Measurements from ENCODE around the gene GRB10.

GRB10 gene

DNA sequence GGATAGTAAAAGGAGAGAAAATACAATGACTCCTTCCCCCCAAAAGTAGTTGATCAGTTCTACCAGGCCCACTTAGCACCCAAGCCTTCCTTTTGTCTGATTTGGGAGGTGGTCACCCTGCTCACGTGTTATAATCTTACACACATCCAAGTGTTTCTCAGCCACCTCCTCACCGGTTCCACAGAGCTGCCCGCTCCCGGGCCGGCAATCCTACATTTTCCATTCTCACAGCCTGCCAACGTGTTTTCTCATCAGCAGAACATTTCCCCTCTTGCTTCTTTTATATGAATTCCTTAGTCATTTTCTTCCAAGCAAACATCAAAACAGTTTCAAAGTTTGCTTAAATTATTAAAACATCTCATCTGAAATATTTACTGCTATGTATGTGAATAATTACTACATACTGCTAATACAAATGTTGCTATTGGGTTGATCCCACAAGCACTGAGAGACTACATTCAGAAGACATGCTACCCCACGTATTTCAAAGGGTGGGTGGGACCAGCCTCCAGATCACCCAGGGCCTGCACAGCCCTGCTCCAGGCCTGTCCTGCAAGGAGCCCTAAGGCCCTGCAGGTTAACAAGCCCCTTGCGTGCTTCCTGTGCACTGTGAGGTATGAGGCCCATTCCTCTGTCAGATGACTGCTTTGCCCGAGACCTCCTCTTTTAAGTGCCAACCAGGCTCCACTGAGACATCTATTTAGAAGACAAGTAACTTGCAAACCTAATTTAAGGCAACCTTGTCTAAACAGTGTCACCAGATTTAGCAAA, 75.3 kb downstream of the GRB10 start:
- Mint-ChIP-seq H3K27me3 (ENCODE audit: low read depth, poor library complexity) (no peaks in the 10 kb centered on the region), H3K4me3 (no peak overlapping the region), H3K36me3 (ENCODE audit: low read depth) (peaks cover 23% of the 10 kb centered on the region), H3K9me3 (no peaks in the 10 kb centered on the region), H3K4me1 (peaks cover 43% of the 10 kb centered on the region), H3K27ac (peak overlapping the region; percentile 32)
- no peak for DNase-seq
- TF ChIP-seq CTCF (IDR thresholded peaks at IDR 0.05) = no peak

GRCh38 chr7:50706469-50706937, 76.2 kb downstream of the GRB10 start:
- peaks cover 34% of the 10 kb centered on the region for H3K4me1 Mint-ChIP-seq
- H3K27ac Mint-ChIP-seq = no peak overlapping the region
- no peaks in the 10 kb centered on the region for H3K27me3 Mint-ChIP-seq (ENCODE audit: low read depth, poor library complexity)
- H3K4me3 Mint-ChIP-seq = no peak overlapping the region
- peaks cover 27% of the 10 kb centered on the region for H3K36me3 Mint-ChIP-seq (ENCODE audit: low read depth)
- DNase-seq = no peak
- no peaks in the 10 kb centered on the region for H3K9me3 Mint-ChIP-seq
- no peak for TF ChIP-seq CTCF (IDR thresholded peaks at IDR 0.05)

DNA sequence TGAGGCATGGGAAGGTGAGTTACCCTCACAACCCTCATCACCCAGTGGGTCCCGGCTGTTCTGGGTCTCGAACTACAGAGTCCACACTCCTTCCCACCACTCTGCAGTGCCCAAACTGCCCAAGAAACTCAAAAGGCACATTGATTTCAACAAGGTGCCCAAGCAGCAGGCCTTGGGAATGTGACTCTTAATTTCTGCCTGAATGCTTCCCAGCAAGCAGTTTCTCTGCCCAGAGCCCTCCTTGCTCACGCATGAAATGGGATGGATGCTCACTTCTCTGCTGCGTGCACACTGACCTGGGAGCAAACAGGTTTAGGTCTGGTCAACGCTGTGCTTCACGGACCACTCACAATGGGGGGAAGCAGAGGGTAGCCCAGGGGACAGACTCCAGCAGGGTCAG, 77.9 kb downstream of the GRB10 start:
- Mint-ChIP-seq H3K4me3 (no peak overlapping the region), H3K27ac (no peak overlapping the region), H3K27me3 (ENCODE audit: low read depth, poor library complexity) (no peaks in the 10 kb centered on the region), H3K36me3 (ENCODE audit: low read depth) (peaks cover 37% of the 10 kb centered on the region), H3K9me3 (no peaks in the 10 kb centered on the region), H3K4me1 (peaks cover 22% of the 10 kb centered on the region)
- no peak for DNase-seq
- TF ChIP-seq CTCF (IDR thresholded peaks at IDR 0.05) = no peak

DNA sequence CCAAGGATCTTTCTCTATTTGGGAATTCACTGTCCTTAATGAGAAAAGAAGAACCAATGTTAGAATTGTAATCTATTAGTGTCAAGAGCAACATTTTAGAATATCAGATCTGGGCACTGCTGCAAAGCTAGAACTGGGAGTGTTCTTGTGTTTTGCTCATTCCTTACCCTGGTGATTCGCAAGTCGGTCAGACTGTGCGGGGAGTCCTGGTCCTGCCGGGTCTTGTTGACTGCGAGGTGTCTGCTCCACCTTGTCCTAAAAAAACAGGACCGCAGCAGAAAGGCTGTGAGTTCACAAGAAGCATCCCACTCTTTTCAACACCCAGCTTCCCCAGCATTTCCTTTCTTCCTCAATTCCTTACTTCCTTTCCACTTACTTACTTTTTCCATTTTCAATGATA, 79.0 kb downstream of the GRB10 start:
- Mint-ChIP-seq H3K4me1 (peaks cover 18% of the 10 kb centered on the region), H3K36me3 (ENCODE audit: low read depth) (peaks cover 36% of the 10 kb centered on the region), H3K27me3 (ENCODE audit: low read depth, poor library complexity) (no peaks in the 10 kb centered on the region), H3K27ac (no peak overlapping the region), H3K4me3 (no peak overlapping the region), H3K9me3 (no peaks in the 10 kb centered on the region)
- DNase-seq = no peak
- no peak for TF ChIP-seq CTCF (IDR thresholded peaks at IDR 0.05)

- H3K27me3 Mint-ChIP-seq (ENCODE audit: low read depth, poor library complexity) = no peaks in the 10 kb centered on the region
- H3K36me3 Mint-ChIP-seq (ENCODE audit: low read depth) = peaks cover 29% of the 10 kb centered on the region
- H3K4me1 Mint-ChIP-seq = peaks cover 19% of the 10 kb centered on the region
- H3K4me3 Mint-ChIP-seq = no peak overlapping the region
- no peaks in the 10 kb centered on the region for H3K9me3 Mint-ChIP-seq
- no peak for TF ChIP-seq CTCF (IDR thresholded peaks at IDR 0.05)
- DNase-seq = no peak
- no peak overlapping the region for H3K27ac Mint-ChIP-seq
Observed at GRCh38 chr7:50699143-50699542, 83.6 kb downstream of the GRB10 start.

- TF ChIP-seq CTCF (IDR thresholded peaks at IDR 0.05) = no peak
Observed at GRCh38 chr7:50697748-50698147, 84.9 kb downstream of the GRB10 start.

More at GRCh38 chr7:50697748-50698147, 84.9 kb downstream of the GRB10 start:
- Mint-ChIP-seq H3K27ac (no peak overlapping the region), H3K9me3 (no peaks in the 10 kb centered on the region), H3K36me3 (ENCODE audit: low read depth) (peaks cover 22% of the 10 kb centered on the region), H3K27me3 (ENCODE audit: low read depth, poor library complexity) (no peaks in the 10 kb centered on the region), H3K4me3 (no peak overlapping the region), H3K4me1 (peaks cover 29% of the 10 kb centered on the region)
- no peak for DNase-seq

Measured in nephron progenitor cell (in vitro differentiated cells).